Esophagus muscularis mucosa (tissue), 3 donors: Measurements from ENCODE around the gene MARCKS.
A peak's percentile ranks its signal among the peaks of the same experiment; 100 is the strongest.

Experiments used
- POLR2A ChIP-seq: fragments of 450-650 bp; IDR thresholded peaks from one replicate; pipeline ENCODE4 v1.6.1; 2017; ENCODE audit warnings: antibody characterized with exemption, moderate library complexity, mild to moderate bottlenecking, low read depth
- TF ChIP-seq, protein P1 (sequence below), 3 experiments: fragments of 200-600 bp in 2 of 3; fragments of 450-650 bp in 1 of 3; sonication (generic) in 2 of 3; IDR thresholded peaks; one replicate each; pipeline ENCODE4 v1.5.1; 2017 to 2019; ENCODE audit warnings: antibody characterized with exemption in 3 of 3, mild to moderate bottlenecking in 2 of 3, moderate library complexity in 1 of 3

DNA sequence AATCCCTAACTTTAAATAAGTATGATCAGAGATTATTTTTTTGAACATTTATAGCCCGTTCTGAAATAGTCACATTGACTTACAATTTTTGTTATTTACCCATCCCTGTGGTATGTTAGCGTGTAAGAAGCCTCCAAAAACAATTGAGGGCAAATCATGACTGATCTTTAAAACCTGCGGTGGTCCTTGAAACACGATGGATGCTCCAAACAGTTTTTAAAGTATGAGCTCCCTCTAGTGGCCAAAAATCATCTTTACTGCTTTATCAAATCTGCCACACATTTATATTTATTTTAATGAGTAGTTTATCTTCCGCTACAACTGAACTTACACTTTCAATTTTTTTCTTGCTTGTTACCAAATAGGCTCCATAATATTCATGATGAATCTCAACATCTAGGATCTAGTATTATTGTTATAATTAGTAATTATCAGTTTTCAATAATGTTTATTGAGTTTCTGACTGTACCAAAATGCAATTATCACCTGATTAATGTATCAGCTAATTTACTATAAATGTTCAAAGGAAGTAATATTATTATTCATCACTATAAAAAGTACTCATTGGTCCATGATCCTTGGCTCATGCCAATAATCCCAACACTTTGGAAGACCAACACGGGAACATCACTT lies 52.2 kb downstream of the MARCKS start:
- TF ChIP-seq, protein P1, sequence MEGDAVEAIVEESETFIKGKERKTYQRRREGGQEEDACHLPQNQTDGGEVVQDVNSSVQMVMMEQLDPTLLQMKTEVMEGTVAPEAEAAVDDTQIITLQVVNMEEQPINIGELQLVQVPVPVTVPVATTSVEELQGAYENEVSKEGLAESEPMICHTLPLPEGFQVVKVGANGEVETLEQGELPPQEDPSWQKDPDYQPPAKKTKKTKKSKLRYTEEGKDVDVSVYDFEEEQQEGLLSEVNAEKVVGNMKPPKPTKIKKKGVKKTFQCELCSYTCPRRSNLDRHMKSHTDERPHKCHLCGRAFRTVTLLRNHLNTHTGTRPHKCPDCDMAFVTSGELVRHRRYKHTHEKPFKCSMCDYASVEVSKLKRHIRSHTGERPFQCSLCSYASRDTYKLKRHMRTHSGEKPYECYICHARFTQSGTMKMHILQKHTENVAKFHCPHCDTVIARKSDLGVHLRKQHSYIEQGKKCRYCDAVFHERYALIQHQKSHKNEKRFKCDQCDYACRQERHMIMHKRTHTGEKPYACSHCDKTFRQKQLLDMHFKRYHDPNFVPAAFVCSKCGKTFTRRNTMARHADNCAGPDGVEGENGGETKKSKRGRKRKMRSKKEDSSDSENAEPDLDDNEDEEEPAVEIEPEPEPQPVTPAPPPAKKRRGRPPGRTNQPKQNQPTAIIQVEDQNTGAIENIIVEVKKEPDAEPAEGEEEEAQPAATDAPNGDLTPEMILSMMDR (IDR thresholded peaks at IDR 0.05) = peak; percentile 59 to 71 (median 70)
- no peak for TF ChIP-seq POLR2A
